HepG2 (cell line): ENCODE measurements around the gene POLRMT. TPM values are rescaled to one million over a fixed set of nuclear protein-coding genes. Genes with fewer than 3 reads are reported as not detected.
A peak's percentile ranks its signal among the peaks of the same experiment; 100 is the strongest.

Source experiments
- ATM ChIP-seq: fragments of 450-650 bp; IDR thresholded peaks from 2 replicates; pipeline ENCODE4 v1.7.1; 2017; ENCODE audit warnings: mild to moderate bottlenecking, borderline replicate concordance
- CENPX ChIP-seq: sonication (generic); formaldehyde crosslinking; IDR thresholded peaks from 2 replicates; pipeline ENCODE4 v1.9.0; 2021; ENCODE audit warnings: mild to moderate bottlenecking, missing genetic modification reagents, moderate library complexity
- HMGA1 ChIP-seq: sonication (generic); formaldehyde crosslinking; conservative IDR thresholded peaks from 2 replicates; pipeline ENCODE4 v1.4.0; 2020; ENCODE audit warnings: missing genetic modification reagents
- HOXA7 ChIP-seq: sonication (generic); formaldehyde crosslinking; IDR thresholded peaks from 2 replicates; pipeline ENCODE4 v1.8.1; 2022; ENCODE audit warnings: mild to moderate bottlenecking, missing genetic modification reagents, moderate library complexity
- ISL2 ChIP-seq: sonication (generic); formaldehyde crosslinking; IDR thresholded peaks from 2 replicates; pipeline ENCODE4 v1.5.0; 2020; ENCODE audit warnings: missing genetic modification reagents
- KDM4B ChIP-seq: sonication (generic); formaldehyde crosslinking; IDR thresholded peaks from 2 replicates; pipeline ENCODE4 v1.4.0; 2020; ENCODE audit warnings: missing genetic modification reagents
- KLF9 ChIP-seq: IDR thresholded peaks from 2 replicates; pipeline ENCODE4 v1.6.1; 2016; ENCODE audit warnings: low read depth
- MAX ChIP-seq: IDR thresholded peaks from 2 replicates; pipeline ENCODE4 v1.6.1; 2012; ENCODE audit warnings: inconsistent platforms
- REL ChIP-seq: sonication (generic); formaldehyde crosslinking; conservative IDR thresholded peaks from 2 replicates; pipeline ENCODE4 v1.8.0; 2022; ENCODE audit warnings: mild to moderate bottlenecking, missing genetic modification reagents, moderate library complexity
- SUZ12 ChIP-seq: fragments of 150-350 bp; IDR thresholded peaks from 2 replicates; pipeline ENCODE4 v1.6.1; 2014; ENCODE audit warnings: low read depth, low read length
- ZNF350 ChIP-seq: sonication (generic); formaldehyde crosslinking; IDR thresholded peaks from 2 replicates; pipeline ENCODE4 v1.4.0; 2020; ENCODE audit warnings: mild to moderate bottlenecking, low read depth, missing genetic modification reagents, borderline replicate concordance
- ZNF367 ChIP-seq: sonication (generic); formaldehyde crosslinking; IDR thresholded peaks from 2 replicates; pipeline ENCODE4 v1.4.0; 2020; ENCODE audit warnings: missing genetic modification reagents, borderline replicate concordance
- ZNF484 ChIP-seq: sonication (generic); formaldehyde crosslinking; IDR thresholded peaks from 2 replicates; pipeline ENCODE4 v1.5.1; 2020; ENCODE audit warnings: mild to moderate bottlenecking, low read depth, missing genetic modification reagents, borderline replicate concordance
- ZNF766 ChIP-seq: sonication (generic); formaldehyde crosslinking; IDR thresholded peaks from 2 replicates; pipeline ENCODE4 v1.5.0; 2020; ENCODE audit warnings: missing genetic modification reagents, borderline replicate concordance
- polyA plus RNA-seq, 8 experiments: library from polyadenylated mRNA; depleted of rRNA in 3 of 8; stranded (reverse) in 7 of 8; unstranded in 1 of 8; fragments of >200 nt; fragmentation: Illumina TruSeq in 4 of 8; extraction: Trizol in 4 of 8; gene quantifications; 2 replicates each; pipeline versions ENCODE4 v1.2.1 to v1.2.3, GENCODE V29; 2011 to 2016; ENCODE audit warnings: low read depth in 4 of 8, missing spikeins in 1 of 8, mixed read lengths in 1 of 8; ENCODE audit not compliant: insufficient read depth in 1 of 8
- total RNA-seq, 5 experiments: library from RNA; depleted of rRNA; stranded (reverse); fragments of >200 nt; fragmentation: Illumina TruSeq; extraction: Trizol; gene quantifications; 2 replicates each; pipeline ENCODE4 v1.2.3, GENCODE V29; 2016; ENCODE audit warnings: low read depth in 1 of 5
- TF ChIP-seq, protein P1 (sequence below): sonication (generic); formaldehyde crosslinking; IDR thresholded peaks from 2 replicates; pipeline ENCODE4 v1.8.0; 2022; ENCODE audit warnings: missing genetic modification reagents, mild to moderate bottlenecking, inconsistent platforms, borderline replicate concordance

The POLRMT gene
- total and polyA plus RNA-seq, 2 of the 13 experiments (the other 11 are each of a cell fraction or from before 2014, with no cell fraction given): 78.0 to 101 TPM

DNA sequence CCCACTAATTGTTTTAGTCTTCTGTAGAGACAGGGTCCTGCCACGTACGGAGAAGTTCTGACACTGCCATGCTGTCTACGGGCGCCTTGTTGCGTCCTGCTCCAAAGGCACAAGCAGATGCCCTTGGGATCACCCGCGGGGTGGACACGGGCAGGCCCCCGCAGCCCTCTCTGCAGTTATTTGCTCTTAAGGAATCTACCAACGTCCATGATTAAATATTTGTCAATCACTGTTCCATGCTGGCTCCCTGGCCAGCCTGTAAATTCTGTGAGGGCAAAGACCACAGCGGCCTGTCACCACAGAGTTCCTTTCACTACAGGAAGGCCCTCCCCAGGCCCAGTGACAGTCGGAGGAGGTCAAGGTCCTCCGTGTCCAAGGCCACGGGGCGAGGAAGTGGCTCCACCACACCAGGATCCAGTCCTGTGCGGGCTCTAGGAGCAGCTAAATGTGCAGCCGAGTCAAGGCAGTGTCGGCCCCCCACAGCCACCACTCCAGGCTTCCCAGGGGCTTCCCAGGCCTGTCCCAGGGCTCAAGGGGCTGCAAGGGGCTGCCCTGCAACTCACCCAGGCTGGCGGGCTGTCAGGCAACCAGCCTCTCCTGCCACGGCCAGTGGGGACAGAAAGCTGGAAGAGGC lies 27.6 kb upstream of the POLRMT start (continued):
- TF ChIP-seq, protein P1, sequence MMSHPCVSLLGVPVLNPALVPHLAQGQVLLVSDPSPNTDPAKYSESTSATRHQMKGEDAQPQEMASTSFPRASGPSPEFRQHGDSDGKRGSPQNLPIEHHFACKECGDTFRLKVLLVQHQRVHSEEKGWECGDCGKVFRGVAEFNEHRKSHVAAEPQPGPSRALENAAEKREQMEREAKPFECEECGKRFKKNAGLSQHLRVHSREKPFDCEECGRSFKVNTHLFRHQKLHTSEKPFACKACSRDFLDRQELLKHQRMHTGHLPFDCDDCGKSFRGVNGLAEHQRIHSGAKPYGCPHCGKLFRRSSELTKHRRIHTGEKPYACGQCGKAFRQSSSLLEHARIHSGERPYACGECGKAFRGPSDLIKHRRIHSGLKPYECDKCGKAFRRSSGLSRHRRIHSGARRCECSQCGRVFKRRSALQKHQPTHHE (CRISPR knock-in tag): peak; percentile 55; the same call in 1 of the 2 replicates
- TF ChIP-seq HMGA1 (CRISPR knock-in tag): no peak
- TF ChIP-seq ZNF766 (CRISPR knock-in tag): peak; percentile 80; the same call in 1 of the 2 replicates
- TF ChIP-seq MAX: peak; percentile 78
- TF ChIP-seq KDM4B (CRISPR knock-in tag): peak; percentile 71; the same call in 1 of the 2 replicates
- peak; percentile 77 for TF ChIP-seq ISL2
- TF ChIP-seq ZNF484 (CRISPR knock-in tag): no peak
- TF ChIP-seq KLF9: no peak
- peak; percentile 87 for TF ChIP-seq ZNF350
- TF ChIP-seq SUZ12: no peak
- no peak for TF ChIP-seq ATM
- TF ChIP-seq ZNF367 (CRISPR knock-in tag): no peak
- no peak for TF ChIP-seq REL
- no peak for TF ChIP-seq CENPX (CRISPR knock-in tag)
- no peak; the same call in 1 of the 2 replicates for TF ChIP-seq HOXA7 (CRISPR knock-in tag)
- TF ChIP-seq, all 625 proteins: peak for 279
